Neural cell (in vitro differentiated cells): ENCODE data around the gene PITX1. TPM values are rescaled to one million over a fixed set of nuclear protein-coding genes. Genes with fewer than 3 reads are reported as not detected.

Experiments used
- H2AFZ ChIP-seq: fragments of 200-600, 300-800 bp; sonication (generic), shearing (Covaris generic); 2 replicates; pipeline ENCODE4 v1.6.0; 2014; ENCODE audit warnings: low read depth, mild to moderate bottlenecking, antibody characterized with exemption, low read length, moderate library complexity
- H3F3A ChIP-seq: fragments of 200-600 bp; shearing (Covaris generic); 2 replicates; pipeline ENCODE4 v1.6.1; 2016; ENCODE audit warnings: mild to moderate bottlenecking, moderate library complexity, mixed read lengths, antibody characterized with exemption, low read length; ENCODE audit not compliant: insufficient read depth, poor library complexity, severe bottlenecking
- H3K27ac ChIP-seq: fragments of 200-600, 300-800 bp; sonication (generic), shearing (Covaris generic); 2 replicates; pipeline ENCODE4 v1.5.1; 2014; ENCODE audit warnings: mild to moderate bottlenecking, low read length, moderate library complexity
- H3K27me3 ChIP-seq: fragments of 300-800, 200-600 bp; sonication (generic), shearing (Covaris generic); 2 replicates; pipeline ENCODE4 v1.6.0; 2014; ENCODE audit warnings: mild to moderate bottlenecking, low read depth, low read length, moderate library complexity; ENCODE audit not compliant: insufficient read depth
- H3K36me3 ChIP-seq: fragments of 300-800, 200-600 bp; sonication (generic), shearing (Covaris generic); 2 replicates; pipeline ENCODE4 v1.5.1; 2014; ENCODE audit warnings: mild to moderate bottlenecking, antibody characterized with exemption, low read length, moderate library complexity; ENCODE audit not compliant: insufficient read depth
- H3K4me2 ChIP-seq: fragments of 300-800, 200-600 bp; sonication (generic), shearing (Covaris generic); 2 replicates; pipeline ENCODE4 v1.6.0; 2014; ENCODE audit warnings: mild to moderate bottlenecking, low read length
- H3K4me3 ChIP-seq: fragments of 300-800, 200-600 bp; sonication (generic), shearing (Covaris generic); 2 replicates; pipeline ENCODE4 v1.5.1; 2014; ENCODE audit warnings: mild to moderate bottlenecking, low read length, moderate library complexity
- H3K79me2 ChIP-seq: fragments of 200-600 bp; shearing (Covaris generic); replicated peaks from 2 replicates; pipeline ENCODE4 v1.6.0; 2014; ENCODE audit warnings: mild to moderate bottlenecking, low read length, moderate library complexity; ENCODE audit not compliant: insufficient read depth
- H3K9ac ChIP-seq: fragments of 300-800, 200-600 bp; sonication (generic), shearing (Covaris generic); 2 replicates; pipeline ENCODE4 v1.6.1; 2016; ENCODE audit warnings: mild to moderate bottlenecking, low read length, mixed read lengths
- H3K9me2 ChIP-seq: fragments of 200-600 bp; shearing (Covaris generic); 2 replicates; pipeline ENCODE4 v1.6.1; 2016; ENCODE audit warnings: mild to moderate bottlenecking, low read length, mixed read lengths; ENCODE audit not compliant: insufficient read depth
- H3K9me3 ChIP-seq: fragments of 200-600, 300-800 bp; sonication (generic), shearing (Covaris generic); 2 replicates; pipeline ENCODE4 v1.6.1; 2016; ENCODE audit warnings: mild to moderate bottlenecking, mixed run types, low read length, moderate library complexity, mixed read lengths
- H4K20me1 ChIP-seq: fragments of 200-600 bp; shearing (Covaris generic); 2 replicates; pipeline ENCODE4 v1.6.1; 2016; ENCODE audit warnings: mild to moderate bottlenecking, mixed run types; ENCODE audit not compliant: insufficient read depth
- EP300 ChIP-seq: fragments of 450-650 bp; conservative IDR thresholded peaks from 2 replicates; pipeline ENCODE4 v1.6.1; 2014; ENCODE audit warnings: antibody characterized with exemption, mild to moderate bottlenecking, moderate library complexity; ENCODE audit not compliant: poor library complexity, severe bottlenecking
- EZH2 ChIP-seq: fragments of 200-600, 300-800 bp; shearing (Covaris generic), sonication (generic); IDR thresholded peaks from 2 replicates; pipeline ENCODE4 v1.6.1; 2014; ENCODE audit warnings: antibody characterized with exemption, low read length, borderline replicate concordance, mild to moderate bottlenecking; ENCODE audit not compliant: insufficient read depth, poor library complexity, severe bottlenecking
- MXI1 ChIP-seq: fragments of 450-650 bp; conservative IDR thresholded peaks from 2 replicates; pipeline ENCODE4 v1.6.1; 2014; ENCODE audit warnings: antibody characterized with exemption, mild to moderate bottlenecking; ENCODE audit not compliant: poor library complexity, severe bottlenecking
- POLR2AphosphoS5 ChIP-seq: IDR thresholded peaks from 2 replicates; pipeline ENCODE4 v1.6.1; 2012
- RAD21 ChIP-seq: fragments of 450-650 bp; conservative IDR thresholded peaks from 2 replicates; pipeline ENCODE4 v1.6.1; 2014; ENCODE audit warnings: antibody characterized with exemption, mild to moderate bottlenecking, moderate library complexity
- SMC3 ChIP-seq: fragments of 450-650 bp; conservative IDR thresholded peaks from 2 replicates; pipeline ENCODE4 v1.6.1; 2014; ENCODE audit warnings: antibody characterized with exemption, mild to moderate bottlenecking, moderate library complexity; ENCODE audit not compliant: poor library complexity
- TAF1 ChIP-seq: IDR thresholded peaks from 2 replicates; pipeline ENCODE4 v1.6.1; 2012; ENCODE audit warnings: low read depth
- polyA plus RNA-seq: library from polyadenylated mRNA; depleted of rRNA; stranded (reverse); fragments of >200 nt; gene quantifications from 2 replicates; pipeline ENCODE4 v1.2.3, GENCODE V29; 2014
- TF ChIP-seq, protein P1 (sequence below): IDR thresholded peaks from 2 replicates; pipeline ENCODE4 v1.6.1; 2012; ENCODE audit warnings: borderline replicate concordance

Gene PITX1
- polyA plus RNA-seq, 1 donor from 2014 or later = not detected

DNA sequence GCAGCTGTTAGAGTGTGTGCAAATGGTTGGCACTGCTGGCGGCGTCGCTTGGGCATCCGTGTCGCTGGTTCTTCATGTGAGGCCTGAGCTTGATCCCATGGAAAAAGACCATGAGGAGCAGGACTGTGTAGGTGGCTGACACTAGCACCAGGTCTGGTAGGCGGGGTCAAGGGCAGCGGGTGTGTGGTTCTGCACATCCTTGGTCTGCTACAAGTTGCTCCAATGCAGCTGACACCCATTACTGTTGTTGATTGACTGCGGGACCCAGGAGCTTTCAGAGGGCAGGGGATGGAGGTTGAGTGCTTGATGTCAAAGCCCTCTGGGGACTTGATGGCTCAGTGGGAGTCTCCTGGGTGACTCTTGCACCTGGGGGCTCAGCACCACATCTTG lies 29.0 kb upstream of the PITX1 start:
- no peaks in the 10 kb centered on the region for H3K9me3 ChIP-seq
- TF ChIP-seq TAF1 (no peak), MXI1 (no peak), EP300 (no peak), SMC3 (no peak), RAD21 (no peak), POLR2AphosphoS5 (no peak)
- TF ChIP-seq, protein P1, sequence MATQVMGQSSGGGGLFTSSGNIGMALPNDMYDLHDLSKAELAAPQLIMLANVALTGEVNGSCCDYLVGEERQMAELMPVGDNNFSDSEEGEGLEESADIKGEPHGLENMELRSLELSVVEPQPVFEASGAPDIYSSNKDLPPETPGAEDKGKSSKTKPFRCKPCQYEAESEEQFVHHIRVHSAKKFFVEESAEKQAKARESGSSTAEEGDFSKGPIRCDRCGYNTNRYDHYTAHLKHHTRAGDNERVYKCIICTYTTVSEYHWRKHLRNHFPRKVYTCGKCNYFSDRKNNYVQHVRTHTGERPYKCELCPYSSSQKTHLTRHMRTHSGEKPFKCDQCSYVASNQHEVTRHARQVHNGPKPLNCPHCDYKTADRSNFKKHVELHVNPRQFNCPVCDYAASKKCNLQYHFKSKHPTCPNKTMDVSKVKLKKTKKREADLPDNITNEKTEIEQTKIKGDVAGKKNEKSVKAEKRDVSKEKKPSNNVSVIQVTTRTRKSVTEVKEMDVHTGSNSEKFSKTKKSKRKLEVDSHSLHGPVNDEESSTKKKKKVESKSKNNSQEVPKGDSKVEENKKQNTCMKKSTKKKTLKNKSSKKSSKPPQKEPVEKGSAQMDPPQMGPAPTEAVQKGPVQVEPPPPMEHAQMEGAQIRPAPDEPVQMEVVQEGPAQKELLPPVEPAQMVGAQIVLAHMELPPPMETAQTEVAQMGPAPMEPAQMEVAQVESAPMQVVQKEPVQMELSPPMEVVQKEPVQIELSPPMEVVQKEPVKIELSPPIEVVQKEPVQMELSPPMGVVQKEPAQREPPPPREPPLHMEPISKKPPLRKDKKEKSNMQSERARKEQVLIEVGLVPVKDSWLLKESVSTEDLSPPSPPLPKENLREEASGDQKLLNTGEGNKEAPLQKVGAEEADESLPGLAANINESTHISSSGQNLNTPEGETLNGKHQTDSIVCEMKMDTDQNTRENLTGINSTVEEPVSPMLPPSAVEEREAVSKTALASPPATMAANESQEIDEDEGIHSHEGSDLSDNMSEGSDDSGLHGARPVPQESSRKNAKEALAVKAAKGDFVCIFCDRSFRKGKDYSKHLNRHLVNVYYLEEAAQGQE = no peak
- no peak overlapping the region for H2AFZ ChIP-seq
- H4K20me1 ChIP-seq = no peaks in the 10 kb centered on the region
- no peaks in the 10 kb centered on the region for H3K36me3 ChIP-seq
- H3K4me2 ChIP-seq = no peak overlapping the region
- no peaks in the 10 kb centered on the region for H3K79me2 ChIP-seq
- no peaks in the 10 kb centered on the region for H3K9me2 ChIP-seq
- H3K27me3 ChIP-seq = no peaks in the 10 kb centered on the region
- no peak overlapping the region for H3K4me3 ChIP-seq
- H3K27ac ChIP-seq = no peak overlapping the region
- no peak overlapping the region for H3K9ac ChIP-seq
- H3F3A ChIP-seq = no peaks in the 10 kb centered on the region

DNA sequence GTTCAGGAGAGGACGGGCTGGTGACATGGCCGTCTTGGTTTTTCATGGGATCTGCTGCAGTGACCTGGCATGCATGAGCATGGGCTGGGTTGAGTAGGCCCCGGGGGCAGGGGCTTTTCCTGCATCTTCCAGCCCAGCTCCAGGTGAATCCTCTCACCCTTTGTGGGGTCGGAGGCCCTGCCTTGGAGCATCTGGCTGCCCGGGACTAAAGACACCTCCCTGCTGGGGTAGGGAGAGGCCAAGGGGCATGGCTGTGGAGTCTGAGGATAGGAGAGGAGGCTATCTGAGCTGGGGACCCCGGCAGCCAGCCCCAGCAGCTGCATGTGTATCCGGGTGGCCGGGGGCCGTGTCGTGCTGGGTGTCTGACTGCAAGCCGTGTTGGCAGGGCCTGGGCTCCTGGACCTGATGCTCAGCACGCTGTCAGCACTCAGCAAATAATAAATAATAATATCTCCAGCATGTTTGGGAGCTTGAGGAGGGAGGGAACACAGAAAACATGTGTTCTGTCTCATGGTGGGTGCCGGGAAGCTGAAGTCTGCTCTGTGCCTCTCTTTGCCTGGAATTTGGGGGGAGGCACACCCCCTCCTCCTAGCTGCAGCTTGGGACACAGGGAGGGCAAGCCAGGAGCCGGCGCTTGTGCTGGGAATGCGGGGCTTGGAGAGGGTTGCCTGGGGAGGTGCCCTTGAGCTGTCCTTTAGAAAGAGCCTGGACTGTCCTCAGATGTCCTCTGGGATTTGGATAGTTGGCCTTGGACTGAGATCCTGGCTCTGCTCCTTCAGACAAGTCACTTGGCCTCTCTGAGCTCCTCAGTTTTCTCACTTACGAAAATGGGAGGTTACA lies 28.4 kb upstream of the PITX1 start:
- H3K27me3 ChIP-seq = no peaks in the 10 kb centered on the region
- H3K9me3 ChIP-seq = no peaks in the 10 kb centered on the region
- H3K27ac ChIP-seq = no peak overlapping the region
- H3K9ac ChIP-seq = no peak overlapping the region
- H3F3A ChIP-seq = no peaks in the 10 kb centered on the region
- no peak overlapping the region for H3K4me2 ChIP-seq
- no peaks in the 10 kb centered on the region for H4K20me1 ChIP-seq
- no peak overlapping the region for H3K4me3 ChIP-seq
- TF ChIP-seq RAD21 (no peak), EZH2 (no peak), TAF1 (no peak)
- TF ChIP-seq, protein P1 = no peak
- H3K36me3 ChIP-seq = no peaks in the 10 kb centered on the region
- H2AFZ ChIP-seq = no peak overlapping the region
- H3K79me2 ChIP-seq = no peaks in the 10 kb centered on the region
- no peaks in the 10 kb centered on the region for H3K9me2 ChIP-seq
